GM12801 (cell line): ENCODE data around the gene ZNF69.

Experiments used
- TF ChIP-seq, protein P1 (sequence below): IDR thresholded peaks from one replicate; pipeline ENCODE4 v1.5.1; 2011; ENCODE audit warnings: control low read depth; ENCODE audit not compliant: insufficient read length; ENCODE audit errors: extremely low read depth

The ZNF69 gene

DNA sequence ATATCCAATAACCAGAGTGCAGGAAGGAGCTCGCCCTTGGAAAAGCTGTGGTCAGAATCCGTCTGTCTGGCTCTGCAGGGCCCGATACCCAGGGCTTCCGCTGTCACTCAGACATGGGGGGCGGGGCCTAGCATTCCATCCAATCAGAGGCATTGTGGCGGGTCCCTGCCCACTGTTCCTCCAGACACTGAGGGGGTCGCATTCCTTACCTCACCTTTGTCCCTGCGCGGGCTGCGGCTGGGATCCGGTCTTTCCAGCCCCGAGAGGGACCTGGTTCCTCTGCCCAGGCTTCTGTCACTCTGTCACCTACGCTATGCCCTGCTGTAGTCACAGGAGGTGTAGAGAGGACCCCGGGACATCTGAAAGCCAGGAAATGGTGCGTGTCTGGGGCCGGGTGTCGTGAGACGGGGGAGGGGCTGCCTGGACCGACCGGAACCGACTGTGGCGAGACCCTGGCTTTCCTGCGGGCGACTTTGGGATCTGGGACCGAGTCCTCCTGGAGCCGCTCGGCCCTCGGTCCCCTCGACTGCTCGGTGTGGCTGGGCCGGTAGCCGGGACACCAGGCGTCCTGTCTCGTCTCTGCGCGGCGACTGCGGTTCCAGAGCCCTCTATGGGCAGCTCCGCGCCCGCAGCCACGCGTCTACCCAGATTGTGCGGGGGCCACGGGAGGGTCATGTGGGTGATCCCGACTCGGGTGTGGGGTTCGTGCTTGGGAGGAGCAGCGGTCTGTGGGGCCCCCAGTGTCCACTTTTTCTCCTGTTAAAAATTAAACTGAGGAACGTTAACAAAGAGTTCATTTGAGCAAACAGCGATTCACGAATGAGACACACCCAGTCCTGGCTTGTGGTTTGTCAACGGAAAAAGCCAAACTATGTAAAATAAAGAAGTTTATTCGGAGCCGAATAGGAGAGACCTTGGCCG is at the start of gene ZNF69:
TSS of gene ZNF69 (plus strand) at position 172 of the 921 bp plus-strand sequence. CDS start at position 314, 142 bp downstream.
- TF ChIP-seq, protein P1, sequence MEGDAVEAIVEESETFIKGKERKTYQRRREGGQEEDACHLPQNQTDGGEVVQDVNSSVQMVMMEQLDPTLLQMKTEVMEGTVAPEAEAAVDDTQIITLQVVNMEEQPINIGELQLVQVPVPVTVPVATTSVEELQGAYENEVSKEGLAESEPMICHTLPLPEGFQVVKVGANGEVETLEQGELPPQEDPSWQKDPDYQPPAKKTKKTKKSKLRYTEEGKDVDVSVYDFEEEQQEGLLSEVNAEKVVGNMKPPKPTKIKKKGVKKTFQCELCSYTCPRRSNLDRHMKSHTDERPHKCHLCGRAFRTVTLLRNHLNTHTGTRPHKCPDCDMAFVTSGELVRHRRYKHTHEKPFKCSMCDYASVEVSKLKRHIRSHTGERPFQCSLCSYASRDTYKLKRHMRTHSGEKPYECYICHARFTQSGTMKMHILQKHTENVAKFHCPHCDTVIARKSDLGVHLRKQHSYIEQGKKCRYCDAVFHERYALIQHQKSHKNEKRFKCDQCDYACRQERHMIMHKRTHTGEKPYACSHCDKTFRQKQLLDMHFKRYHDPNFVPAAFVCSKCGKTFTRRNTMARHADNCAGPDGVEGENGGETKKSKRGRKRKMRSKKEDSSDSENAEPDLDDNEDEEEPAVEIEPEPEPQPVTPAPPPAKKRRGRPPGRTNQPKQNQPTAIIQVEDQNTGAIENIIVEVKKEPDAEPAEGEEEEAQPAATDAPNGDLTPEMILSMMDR = no peak

DNA sequence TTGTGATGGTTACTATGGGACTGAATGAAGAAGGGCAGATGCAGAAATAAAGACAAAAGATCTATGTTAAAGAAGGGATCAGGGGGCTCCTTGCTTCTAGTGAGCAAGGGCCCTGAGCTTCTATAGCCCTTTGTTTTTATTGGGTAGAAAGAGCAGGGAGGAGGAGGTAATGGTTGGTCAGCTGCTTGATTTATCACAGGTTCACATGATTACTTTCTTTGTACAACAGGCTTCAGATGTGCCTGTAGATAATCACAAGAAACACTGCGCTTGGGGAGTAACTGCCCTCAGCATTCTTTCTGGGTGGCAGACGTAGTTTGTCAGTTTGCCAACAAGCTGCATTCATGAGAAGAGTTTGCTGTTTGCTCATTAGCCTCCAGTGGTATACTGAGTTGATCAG is 43.9 kb upstream of the ZNF69 start:
- TF ChIP-seq, protein P1 = no peak

DNA sequence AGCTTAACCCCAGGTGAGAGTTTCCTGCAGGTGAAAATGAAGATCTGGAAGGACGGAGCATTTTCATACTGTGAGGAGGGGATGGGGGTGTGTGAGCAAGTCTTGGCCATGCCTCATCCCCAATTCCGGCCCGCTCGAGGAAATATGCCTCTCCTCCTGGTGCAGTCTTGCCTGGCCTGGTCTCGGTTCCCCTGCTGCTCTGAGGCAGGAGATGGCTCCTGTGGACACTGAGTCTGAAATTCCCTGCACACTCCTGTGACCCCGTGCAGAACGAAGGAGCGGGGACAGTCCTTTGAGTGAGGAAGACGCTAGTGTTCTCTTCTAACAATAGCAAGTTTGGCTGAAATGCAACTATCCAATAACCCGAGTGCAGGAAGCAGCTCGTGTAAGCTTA is 39.4 kb upstream of the ZNF69 start:
- TF ChIP-seq, protein P1 = no peak

DNA sequence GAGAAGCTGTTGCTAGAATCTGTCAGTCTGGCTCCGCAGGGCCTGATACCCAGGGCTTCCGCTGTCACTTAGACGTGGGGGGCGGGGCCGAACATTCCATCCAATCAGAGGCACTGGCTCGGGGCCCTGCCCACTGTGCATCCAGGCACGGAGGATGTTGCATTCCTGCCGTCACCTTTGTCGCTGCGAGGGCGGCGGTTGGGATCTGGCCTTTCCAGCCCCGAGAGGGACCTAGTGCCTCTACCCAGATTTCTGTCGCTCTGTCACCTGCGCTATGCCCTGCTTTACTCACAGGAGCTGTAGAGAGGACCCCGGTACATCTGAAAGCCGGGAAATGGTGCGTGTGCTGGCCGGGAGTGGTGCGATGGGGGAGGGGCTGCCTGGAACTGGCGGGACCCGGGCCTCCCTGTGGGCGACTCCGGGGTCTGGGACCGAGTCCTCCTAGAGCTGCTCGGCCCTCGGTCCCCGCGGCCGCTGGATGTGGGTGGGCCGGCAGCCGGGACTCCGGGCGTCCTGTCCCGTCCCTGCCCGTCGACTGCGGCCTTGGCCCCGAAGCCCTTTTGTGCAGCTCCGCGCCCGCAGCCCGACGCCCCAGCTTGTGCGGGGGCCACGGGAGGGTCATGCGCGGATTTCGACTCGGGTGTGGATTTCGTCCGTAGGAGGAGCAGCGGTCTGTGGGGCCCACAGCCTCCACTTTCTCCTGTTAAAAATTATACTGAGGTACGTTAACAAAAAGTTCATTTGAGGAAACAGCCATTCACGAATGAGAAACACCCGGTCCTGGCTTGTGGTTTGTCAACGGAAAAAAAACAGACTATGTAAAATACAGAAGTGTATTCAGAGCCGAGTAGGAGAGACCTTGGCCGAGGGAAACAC is 38.8 kb upstream of the ZNF69 start, which contains the start of gene ZNF439:
TSS of gene ZNF439 (plus strand) at position 133 of the 876 bp plus-strand sequence. CDS start at position 275, 142 bp downstream.
- TF ChIP-seq, protein P1 = no peak

DNA sequence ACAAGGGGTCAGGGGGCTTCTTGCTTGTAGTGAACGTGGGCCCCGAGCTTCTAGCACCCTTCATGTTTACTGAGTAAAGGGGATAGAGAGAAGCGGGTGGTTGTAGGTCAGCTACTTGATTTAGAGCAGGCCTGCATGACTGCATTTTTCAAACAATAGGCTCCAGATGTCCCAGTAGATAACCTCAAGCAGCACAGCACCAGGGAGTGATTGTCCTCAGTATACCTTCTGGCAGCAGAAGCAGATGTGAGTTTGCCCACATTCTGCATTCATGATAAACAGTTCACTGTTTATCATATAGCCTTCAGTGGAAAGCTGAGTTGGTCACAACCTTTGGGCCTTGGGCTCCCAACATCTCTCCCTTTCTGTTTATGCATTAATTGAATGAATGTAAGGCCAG is 34.2 kb upstream of the ZNF69 start:
- TF ChIP-seq, protein P1 = no peak

DNA sequence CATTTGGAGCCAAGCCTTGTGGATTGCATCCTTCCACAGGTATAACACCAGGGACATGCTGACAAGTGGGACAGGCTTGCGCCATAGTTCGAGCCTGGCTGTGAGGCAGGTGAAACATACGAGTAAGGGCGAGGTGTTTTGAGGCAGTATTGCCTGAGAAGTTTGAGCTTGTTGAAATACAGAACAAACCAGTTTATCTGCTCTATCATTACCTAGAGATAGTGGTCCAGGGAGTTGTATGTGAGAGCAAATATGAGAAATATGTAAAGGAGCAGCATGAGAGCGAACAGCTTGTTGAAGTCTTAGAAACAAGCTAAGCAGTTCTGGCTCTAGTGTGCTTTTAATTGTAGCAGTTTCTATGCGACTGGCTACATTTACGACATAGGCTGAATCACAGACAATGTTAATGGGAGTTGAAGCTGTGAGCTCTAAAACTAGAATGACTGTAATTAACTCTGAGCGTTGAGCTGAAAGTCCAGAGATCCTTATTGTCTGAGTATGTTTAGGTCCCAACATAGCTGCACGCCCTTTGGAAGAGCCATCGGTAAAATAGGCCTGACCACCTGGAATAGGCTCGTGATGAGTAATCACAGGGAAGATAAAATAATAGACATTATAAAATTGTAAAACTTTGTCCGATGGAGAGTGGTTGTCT is 30.9 kb upstream of the ZNF69 start:
- TF ChIP-seq, protein P1 = no peak
